DOHH2 (cell line): Measurements from ENCODE around the gene EPHA10.

Source experiments
- H3F3A ChIP-seq: fragments of 200-600 bp; sonication (generic), shearing (Covaris generic); 2 replicates; pipeline ENCODE4 v1.6.0; 2016; ENCODE audit warnings: antibody characterized with exemption, mild to moderate bottlenecking; ENCODE audit not compliant: control insufficient read depth, insufficient read depth
- H3K27ac ChIP-seq: fragments of 200-600 bp; sonication (generic); 2 replicates; pipeline ENCODE4 v1.5.1; 2014; ENCODE audit warnings: low read depth, mild to moderate bottlenecking, low read length, moderate library complexity
- H3K27me3 ChIP-seq: fragments of 200-600 bp; sonication (generic); 2 replicates; pipeline ENCODE4 v1.6.1; 2014; ENCODE audit warnings: mild to moderate bottlenecking, low read length, mixed read lengths; ENCODE audit not compliant: control insufficient read depth
- H3K36me3 ChIP-seq: fragments of 200-600 bp; sonication (generic); 2 replicates; pipeline ENCODE4 v1.6.1; 2014; ENCODE audit warnings: mild to moderate bottlenecking, low read length, moderate library complexity, mixed read lengths; ENCODE audit not compliant: control insufficient read depth
- H3K4me1 ChIP-seq: fragments of 200-600 bp; sonication (generic); 2 replicates; pipeline ENCODE4 v1.6.1; 2014; ENCODE audit warnings: mild to moderate bottlenecking, low read length, mixed read lengths; ENCODE audit not compliant: control insufficient read depth
- H3K4me2 ChIP-seq: fragments of 200-600 bp; sonication (generic); 2 replicates; pipeline ENCODE4 v1.6.0; 2014; ENCODE audit warnings: mild to moderate bottlenecking, low read length, moderate library complexity
- H3K4me3 ChIP-seq: fragments of 200-600 bp; sonication (generic); 2 replicates; pipeline ENCODE4 v1.5.1; 2014; ENCODE audit warnings: mild to moderate bottlenecking, low read length, mixed read lengths
- H3K79me2 ChIP-seq: fragments of 200-600 bp; sonication (generic); 2 replicates; pipeline ENCODE4 v1.6.1; 2014; ENCODE audit warnings: mild to moderate bottlenecking, low read length, mixed read lengths; ENCODE audit not compliant: control insufficient read depth
- H3K9me2 ChIP-seq: fragments of 200-600 bp; sonication (generic); replicated peaks from 2 replicates; pipeline ENCODE4 v1.6.1; 2014; ENCODE audit warnings: mild to moderate bottlenecking, low read length, mixed read lengths; ENCODE audit not compliant: control insufficient read depth
- H3K9me3 ChIP-seq: fragments of 200-600 bp; sonication (generic); 2 replicates; pipeline ENCODE4 v1.6.1; 2014; ENCODE audit warnings: antibody characterized with exemption, low read length, mixed read lengths; ENCODE audit not compliant: control insufficient read depth, insufficient read depth
- H4K20me1 ChIP-seq: fragments of 200-600 bp; sonication (generic); 2 replicates; pipeline ENCODE4 v1.6.0; 2014; ENCODE audit warnings: low read depth, mild to moderate bottlenecking, antibody characterized with exemption, low read length, moderate library complexity; ENCODE audit not compliant: control insufficient read depth, insufficient read depth
- EZH2phosphoT487 ChIP-seq: fragments of 200-600 bp; sonication (generic); IDR thresholded peaks from 2 replicates; pipeline ENCODE4 v1.6.1; 2017; ENCODE audit warnings: borderline replicate concordance, mild to moderate bottlenecking, antibody characterized with exemption, low read length, moderate library complexity, mixed read lengths
- TF ChIP-seq, protein P1 (sequence below): fragments of 200-600 bp; sonication (generic); IDR thresholded peaks from one replicate; pipeline ENCODE4 v1.5.1; 2014; ENCODE audit warnings: antibody characterized with exemption, mild to moderate bottlenecking, low read depth, low read length; ENCODE audit not compliant: poor library complexity, severe bottlenecking

EPHA10 gene

DNA sequence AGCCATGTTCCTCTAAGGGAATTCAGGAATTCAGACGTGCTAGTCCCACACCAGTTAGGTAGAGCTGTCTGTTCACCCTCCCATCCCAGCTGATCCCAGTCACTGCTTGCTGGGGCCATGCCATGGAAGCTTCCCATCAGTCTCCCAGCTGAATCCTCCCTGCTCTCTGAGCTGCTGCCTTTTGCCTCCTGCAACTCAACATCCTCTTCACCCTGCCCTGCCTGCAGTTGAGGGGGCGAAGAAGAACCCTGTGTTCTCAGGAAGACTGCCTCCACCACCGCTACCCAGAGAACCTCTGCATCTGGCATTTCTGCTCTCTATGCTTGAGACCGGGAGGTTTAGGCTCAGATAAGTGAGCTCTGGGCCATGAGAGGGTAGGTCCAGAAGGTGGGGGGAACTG lies 56.4 kb downstream of the EPHA10 start:
- no peaks in the 10 kb centered on the region for H4K20me1 ChIP-seq
- H3K36me3 ChIP-seq = peaks cover 72% of the 10 kb centered on the region
- no peaks in the 10 kb centered on the region for H3K9me2 ChIP-seq
- H3K27me3 ChIP-seq = no peaks in the 10 kb centered on the region
- TF ChIP-seq, protein P1, sequence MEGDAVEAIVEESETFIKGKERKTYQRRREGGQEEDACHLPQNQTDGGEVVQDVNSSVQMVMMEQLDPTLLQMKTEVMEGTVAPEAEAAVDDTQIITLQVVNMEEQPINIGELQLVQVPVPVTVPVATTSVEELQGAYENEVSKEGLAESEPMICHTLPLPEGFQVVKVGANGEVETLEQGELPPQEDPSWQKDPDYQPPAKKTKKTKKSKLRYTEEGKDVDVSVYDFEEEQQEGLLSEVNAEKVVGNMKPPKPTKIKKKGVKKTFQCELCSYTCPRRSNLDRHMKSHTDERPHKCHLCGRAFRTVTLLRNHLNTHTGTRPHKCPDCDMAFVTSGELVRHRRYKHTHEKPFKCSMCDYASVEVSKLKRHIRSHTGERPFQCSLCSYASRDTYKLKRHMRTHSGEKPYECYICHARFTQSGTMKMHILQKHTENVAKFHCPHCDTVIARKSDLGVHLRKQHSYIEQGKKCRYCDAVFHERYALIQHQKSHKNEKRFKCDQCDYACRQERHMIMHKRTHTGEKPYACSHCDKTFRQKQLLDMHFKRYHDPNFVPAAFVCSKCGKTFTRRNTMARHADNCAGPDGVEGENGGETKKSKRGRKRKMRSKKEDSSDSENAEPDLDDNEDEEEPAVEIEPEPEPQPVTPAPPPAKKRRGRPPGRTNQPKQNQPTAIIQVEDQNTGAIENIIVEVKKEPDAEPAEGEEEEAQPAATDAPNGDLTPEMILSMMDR = no peak
- TF ChIP-seq EZH2phosphoT487 = no peak
- H3K4me2 ChIP-seq = no peak overlapping the region
- H3K4me1 ChIP-seq = no peaks in the 10 kb centered on the region
- peaks cover 9% of the 10 kb centered on the region for H3F3A ChIP-seq
- no peak overlapping the region for H3K27ac ChIP-seq
- H3K4me3 ChIP-seq = no peak overlapping the region
- H3K9me3 ChIP-seq = no peaks in the 10 kb centered on the region
- no peaks in the 10 kb centered on the region for H3K79me2 ChIP-seq

DNA sequence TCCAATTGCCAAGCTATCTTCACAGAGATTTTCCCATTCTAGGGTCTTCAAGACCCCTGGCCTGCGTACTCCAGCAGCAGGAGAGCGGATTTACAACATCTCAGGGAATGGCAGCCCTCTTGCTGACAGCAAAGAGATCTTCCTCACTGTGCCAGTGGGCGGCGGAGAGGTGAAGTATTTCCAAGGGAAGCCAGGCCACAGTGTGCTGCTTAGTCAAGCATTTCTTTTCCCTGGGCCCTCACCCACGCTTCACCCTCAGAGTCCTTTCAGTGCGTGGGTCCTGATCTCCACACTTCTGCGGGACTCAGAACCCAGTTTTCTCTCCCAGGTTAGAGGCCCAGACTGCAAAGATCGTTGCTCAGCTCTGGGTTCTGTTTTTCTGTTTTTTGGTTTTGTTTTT lies 59.5 kb downstream of the EPHA10 start:
- Histone ChIP-seq H3K27me3 (no peaks in the 10 kb centered on the region), H3K4me1 (no peaks in the 10 kb centered on the region), H3F3A (no peaks in the 10 kb centered on the region), H3K9me3 (no peaks in the 10 kb centered on the region), H4K20me1 (no peaks in the 10 kb centered on the region), H3K4me2 (no peak overlapping the region), H3K36me3 (peaks cover 91% of the 10 kb centered on the region), H3K27ac (no peak overlapping the region), H3K79me2 (no peaks in the 10 kb centered on the region), H3K4me3 (no peak overlapping the region), H3K9me2 (no peaks in the 10 kb centered on the region)
- TF ChIP-seq, protein P1 = no peak
- TF ChIP-seq EZH2phosphoT487 = no peak

DNA sequence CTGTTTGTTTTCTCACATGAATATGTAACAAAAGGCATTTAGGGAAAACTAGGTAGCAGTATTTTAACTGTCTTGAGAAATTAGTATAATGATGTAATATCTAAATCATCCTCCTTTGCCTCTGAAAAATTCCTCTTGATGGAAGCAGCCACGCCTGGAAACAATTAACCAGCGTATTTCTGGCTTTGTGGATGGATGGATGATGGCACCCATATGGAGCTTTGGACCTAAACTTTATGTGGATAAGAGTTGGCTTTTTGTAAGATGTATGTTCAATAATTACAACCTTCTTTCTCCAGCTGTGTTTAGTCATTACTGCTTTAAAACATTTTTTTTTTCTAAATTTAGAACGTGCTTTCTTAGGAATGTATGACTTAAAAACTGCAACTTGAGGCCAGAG lies 60.0 kb downstream of the EPHA10 start:
- Histone ChIP-seq H3K36me3 (peaks cover 91% of the 10 kb centered on the region), H3K27me3 (no peaks in the 10 kb centered on the region), H4K20me1 (no peaks in the 10 kb centered on the region), H3K4me2 (no peak overlapping the region), H3K79me2 (no peaks in the 10 kb centered on the region), H3F3A (no peaks in the 10 kb centered on the region), H3K4me3 (no peak overlapping the region), H3K27ac (no peak overlapping the region), H3K9me2 (no peaks in the 10 kb centered on the region), H3K9me3 (no peaks in the 10 kb centered on the region), H3K4me1 (no peaks in the 10 kb centered on the region)
- TF ChIP-seq, protein P1 = no peak
- TF ChIP-seq EZH2phosphoT487 = no peak

DNA sequence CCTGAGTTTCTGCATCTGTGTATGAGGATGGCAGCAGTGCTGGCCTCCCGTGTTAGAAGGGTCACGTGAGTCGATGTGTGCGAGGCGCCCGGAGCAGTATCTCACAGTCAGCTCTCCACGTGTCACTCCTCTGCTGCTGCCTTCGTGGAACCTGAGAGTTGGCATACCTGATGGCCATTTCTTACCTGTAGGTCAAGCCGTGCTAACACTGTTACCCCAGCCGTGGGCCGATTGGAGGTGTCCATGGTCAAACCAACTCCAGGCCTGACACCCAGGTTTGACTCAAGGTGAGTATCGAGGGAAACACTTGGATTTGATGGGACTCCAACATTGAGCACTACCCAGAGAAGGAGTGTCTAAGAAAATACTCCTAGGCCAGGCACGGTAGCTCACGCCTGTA lies 61.9 kb downstream of the EPHA10 start:
- H3K27me3 ChIP-seq = no peaks in the 10 kb centered on the region
- no peaks in the 10 kb centered on the region for H3K4me1 ChIP-seq
- H3K9me2 ChIP-seq = no peaks in the 10 kb centered on the region
- H3K27ac ChIP-seq = no peak overlapping the region
- peaks cover 2% of the 10 kb centered on the region; the same call in 1 of the 2 replicates for H3F3A ChIP-seq
- H3K4me2 ChIP-seq = no peak overlapping the region
- no peaks in the 10 kb centered on the region for H4K20me1 ChIP-seq
- TF ChIP-seq, protein P1 = no peak
- TF ChIP-seq EZH2phosphoT487 = no peak
- H3K4me3 ChIP-seq = no peak overlapping the region
- peaks cover 88% of the 10 kb centered on the region for H3K36me3 ChIP-seq
- peaks cover under 1% of the 10 kb centered on the region; the same call in 1 of the 2 replicates for H3K79me2 ChIP-seq
- no peaks in the 10 kb centered on the region for H3K9me3 ChIP-seq
